G401 (cell line): ENCODE measurements around the gene RNF11. TPM values are rescaled to one million over a fixed set of nuclear protein-coding genes. Genes with fewer than 3 reads are reported as not detected.

ENCODE experiments used
- DNase-seq: peaks from one replicate; pipeline ENCODE4 v3.0.0-alpha.2; 2015; ENCODE audit warnings: low spot score
- in situ Hi-C: cut with HindIII; loops from 2 replicates; pipeline ENCODE4 v1.10.0; 2016; ENCODE audit warnings: low sequenced_read_pairs, mixed read lengths
- total RNA-seq: library from RNA; depleted of rRNA; stranded (reverse); fragments of >200 nt; shearing (Covaris generic); gene quantifications from 2 replicates; pipeline ENCODE4 v1.2.3, GENCODE V29; 2014

The RNF11 gene
- total RNA-seq, 1 experiment from 2014 or later = 83.7 TPM

- in situ Hi-C loops = no loop called here
- no peak for DNase-seq
These were observed 69.3 kb downstream of the RNF11 start for GRCh38 chr1:51305371-51305823.

GRCh38 chr1:51306950-51307349 is 70.9 kb downstream of the RNF11 start:
- no peak for DNase-seq
- in situ Hi-C loops = no loop called here

GRCh38 chr1:51308636-51309035 is 72.6 kb downstream of the RNF11 start:
- in situ Hi-C loops = no loop called here
- no peak for DNase-seq

GRCh38 chr1:51309291-51309690 is 73.2 kb downstream of the RNF11 start:
- in situ Hi-C loops = no loop called here
- DNase-seq = no peak

- in situ Hi-C loops = no loop called here
- DNase-seq = no peak
These were observed 75.0 kb downstream of the RNF11 start for GRCh38 chr1:51310871-51311613.

- no peak for DNase-seq
- in situ Hi-C loops = no loop called here
These were observed 75.8 kb downstream of the RNF11 start for GRCh38 chr1:51311826-51312225.

- in situ Hi-C loops = no loop called here
- DNase-seq = no peak
These were observed 76.6 kb downstream of the RNF11 start for GRCh38 chr1:51312718-51313117.

GRCh38 chr1:51313268-51313852 is 77.3 kb downstream of the RNF11 start:
- DNase-seq = no peak
- in situ Hi-C loops = no loop called here

- no peak for DNase-seq
These were observed 78.1 kb downstream of the RNF11 start for GRCh38 chr1:51313961-51314777.

GRCh38 chr1:51314974-51315373 is 78.9 kb downstream of the RNF11 start:
- in situ Hi-C loops = no loop called here
- no peak for DNase-seq

More at GRCh38 chr1:51313961-51314777, 78.1 kb downstream of the RNF11 start:
- in situ Hi-C loops = no loop called here

GRCh38 chr1:51316113-51316845 is 80.2 kb downstream of the RNF11 start:
- in situ Hi-C loops = no loop called here
- DNase-seq = no peak

- in situ Hi-C loops = no loop called here
- no peak for DNase-seq
These were observed 80.7 kb downstream of the RNF11 start for GRCh38 chr1:51316846-51317120.

GRCh38 chr1:51317798-51318197 is 81.7 kb downstream of the RNF11 start:
- DNase-seq = no peak
- in situ Hi-C loops = no loop called here

- in situ Hi-C loops = no loop called here
These were observed 85.2 kb downstream of the RNF11 start for GRCh38 chr1:51320967-51321923.

GRCh38 chr1:51321924-51322280 is 85.8 kb downstream of the RNF11 start:
- DNase-seq = no peak
- in situ Hi-C loops = no loop called here

More at GRCh38 chr1:51320967-51321923, 85.2 kb downstream of the RNF11 start:
- DNase-seq = no peak

- in situ Hi-C loops = no loop called here
- no peak for DNase-seq
These were observed 86.5 kb downstream of the RNF11 start for GRCh38 chr1:51322417-51323101.
